Ishikawa (cell line): Measurements from ENCODE around the gene TMX1.

Experiments used
- CEBPB ChIP-seq: IDR thresholded peaks from 2 replicates; pipeline ENCODE4 v1.6.1; 2012
- CREB1 ChIP-seq: IDR thresholded peaks from 2 replicates; pipeline ENCODE4 v1.6.1; 2012; ENCODE audit warnings: low read depth
- EGR1 ChIP-seq: IDR thresholded peaks from 2 replicates; pipeline ENCODE4 v1.6.1; 2012
- EP300 ChIP-seq: IDR thresholded peaks from 2 replicates; pipeline ENCODE4 v1.6.1; 2012; ENCODE audit warnings: borderline replicate concordance
- FOXM1 ChIP-seq: IDR thresholded peaks from 2 replicates; pipeline ENCODE4 v1.6.1; 2012; ENCODE audit warnings: low read depth, borderline replicate concordance
- NFIC ChIP-seq: IDR thresholded peaks from 2 replicates; pipeline ENCODE4 v1.6.1; 2012
- RAD21 ChIP-seq: IDR thresholded peaks from 2 replicates; pipeline ENCODE4 v1.6.1; 2012; ENCODE audit warnings: low read depth
- REST ChIP-seq: IDR thresholded peaks from 2 replicates; pipeline ENCODE4 v1.6.1; 2012; ENCODE audit warnings: low read depth, mild to moderate bottlenecking
- TAF1 ChIP-seq: IDR thresholded peaks from 2 replicates; pipeline ENCODE4 v1.6.1; 2012; ENCODE audit warnings: low read depth, mild to moderate bottlenecking
- TCF12 ChIP-seq: IDR thresholded peaks from 2 replicates; pipeline ENCODE4 v1.6.1; 2012; ENCODE audit warnings: low read depth
- TEAD4 ChIP-seq: IDR thresholded peaks from 2 replicates; pipeline ENCODE4 v1.6.1; 2012
- YY1 ChIP-seq: IDR thresholded peaks from 2 replicates; pipeline ENCODE4 v1.6.1; 2012; ENCODE audit warnings: low read depth
- ZBTB7A ChIP-seq: IDR thresholded peaks from 2 replicates; pipeline ENCODE4 v1.6.1; 2012; ENCODE audit warnings: low read depth
- TF ChIP-seq, protein P1 (sequence below): IDR thresholded peaks from 2 replicates; pipeline ENCODE4 v1.6.1; 2012
- TF ChIP-seq, protein P2 (sequence below): IDR thresholded peaks from 2 replicates; pipeline ENCODE4 v1.6.1; 2012

The TMX1 gene

GRCh38 chr14:51269634-51270033 lies 29.6 kb downstream of the TMX1 start:
- no peak for TF ChIP-seq EP300
- no peak for TF ChIP-seq CEBPB
- no peak for TF ChIP-seq TEAD4
- no peak for TF ChIP-seq TAF1
- no peak for TF ChIP-seq TCF12
- TF ChIP-seq, protein P1, sequence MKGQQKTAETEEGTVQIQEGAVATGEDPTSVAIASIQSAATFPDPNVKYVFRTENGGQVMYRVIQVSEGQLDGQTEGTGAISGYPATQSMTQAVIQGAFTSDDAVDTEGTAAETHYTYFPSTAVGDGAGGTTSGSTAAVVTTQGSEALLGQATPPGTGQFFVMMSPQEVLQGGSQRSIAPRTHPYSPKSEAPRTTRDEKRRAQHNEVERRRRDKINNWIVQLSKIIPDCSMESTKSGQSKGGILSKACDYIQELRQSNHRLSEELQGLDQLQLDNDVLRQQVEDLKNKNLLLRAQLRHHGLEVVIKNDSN = no peak
- no peak for TF ChIP-seq YY1
- TF ChIP-seq EGR1 = no peak
- no peak for TF ChIP-seq REST
- no peak for TF ChIP-seq ZBTB7A

GRCh38 chr14:51276605-51277004 lies 36.6 kb downstream of the TMX1 start:
- TF ChIP-seq CREB1 (no peak), CEBPB (no peak), YY1 (no peak), RAD21 (no peak), EGR1 (no peak), FOXM1 (no peak), REST (no peak), TAF1 (no peak), TCF12 (no peak), TEAD4 (no peak), EP300 (no peak), ZBTB7A (no peak), NFIC (no peak)
- TF ChIP-seq, protein P1 = no peak
- TF ChIP-seq, protein P2, sequence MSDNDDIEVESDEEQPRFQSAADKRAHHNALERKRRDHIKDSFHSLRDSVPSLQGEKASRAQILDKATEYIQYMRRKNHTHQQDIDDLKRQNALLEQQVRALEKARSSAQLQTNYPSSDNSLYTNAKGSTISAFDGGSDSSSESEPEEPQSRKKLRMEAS = no peak

DNA sequence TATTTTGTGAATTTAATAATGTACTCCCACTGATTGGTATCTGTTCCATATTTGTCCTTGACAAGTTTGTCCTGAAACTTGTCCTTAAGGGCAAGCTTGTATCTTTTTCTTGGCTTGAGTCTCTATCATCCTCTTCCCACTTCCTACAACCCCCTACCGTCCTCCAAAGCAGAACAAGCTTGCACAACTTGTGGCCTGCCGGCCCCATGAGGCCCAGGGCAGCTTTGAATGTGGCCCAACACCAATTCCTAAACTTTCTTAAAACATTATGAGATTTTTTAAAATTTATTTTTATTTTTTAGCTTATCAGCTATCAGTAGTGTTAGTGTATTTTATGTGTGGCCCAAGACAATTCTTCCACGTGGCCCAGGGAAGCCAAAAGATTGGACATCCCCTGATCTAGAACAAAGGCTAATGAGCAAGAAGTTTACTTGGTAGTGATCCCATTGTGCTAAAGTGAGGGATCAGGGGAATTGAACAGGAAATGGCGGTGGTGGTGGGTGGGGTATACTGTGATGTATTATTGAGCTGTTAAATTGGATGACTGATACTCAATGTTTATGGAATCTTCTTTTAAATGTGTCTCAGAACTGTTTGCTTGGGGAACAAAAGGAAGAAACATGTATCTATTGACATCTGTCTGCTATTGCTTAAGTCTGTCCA lies 37.8 kb downstream of the TMX1 start:
- no peak for TF ChIP-seq TAF1
- TF ChIP-seq CREB1 = no peak
- no peak for TF ChIP-seq NFIC
- TF ChIP-seq RAD21 = no peak
- TF ChIP-seq FOXM1 = no peak
- TF ChIP-seq CEBPB = no peak
- no peak for TF ChIP-seq EP300
- TF ChIP-seq ZBTB7A = no peak
- no peak for TF ChIP-seq TEAD4
- TF ChIP-seq, protein P1 = no peak
- TF ChIP-seq YY1 = no peak
- TF ChIP-seq TCF12 = no peak
- no peak for TF ChIP-seq EGR1
- TF ChIP-seq REST = no peak
- TF ChIP-seq, protein P2 = no peak

GRCh38 chr14:51282517-51282916 lies 42.5 kb downstream of the TMX1 start:
- TF ChIP-seq, protein P2 = no peak
- TF ChIP-seq EP300 (no peak), TCF12 (no peak), TEAD4 (no peak)
